GM19328 (cell line): Measurements from ENCODE around the gene OR4F6.

Experiments
- ATAC-seq: cut with Tn5 transposase; IDR thresholded peaks from one replicate; pipeline ENCODE4 v1.9.1; 2021; ENCODE audit warnings: mild to moderate bottlenecking, moderate library complexity; ENCODE audit not compliant: unreplicated experiment

OR4F6 gene

DNA sequence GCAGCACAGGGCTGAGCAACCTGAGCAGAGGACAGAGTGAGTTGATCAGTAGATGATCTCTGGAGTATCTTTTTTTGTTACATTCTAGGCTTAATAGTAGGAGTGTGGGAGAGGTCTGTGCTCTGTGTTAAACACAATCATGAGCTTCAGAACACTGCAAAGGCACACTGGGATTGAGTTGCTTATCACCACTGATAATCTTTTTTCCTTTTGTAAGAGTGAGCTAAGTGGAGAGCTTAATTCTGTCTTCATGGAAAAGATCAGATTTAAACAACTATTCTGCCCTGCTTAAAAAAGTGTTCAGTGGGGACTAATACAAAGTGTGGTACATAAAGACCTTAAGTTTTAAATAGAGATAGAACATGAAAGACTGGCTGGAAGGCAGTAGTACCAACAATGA, 1.1 kb downstream of the OR4F6 start:
- no peak for ATAC-seq

DNA sequence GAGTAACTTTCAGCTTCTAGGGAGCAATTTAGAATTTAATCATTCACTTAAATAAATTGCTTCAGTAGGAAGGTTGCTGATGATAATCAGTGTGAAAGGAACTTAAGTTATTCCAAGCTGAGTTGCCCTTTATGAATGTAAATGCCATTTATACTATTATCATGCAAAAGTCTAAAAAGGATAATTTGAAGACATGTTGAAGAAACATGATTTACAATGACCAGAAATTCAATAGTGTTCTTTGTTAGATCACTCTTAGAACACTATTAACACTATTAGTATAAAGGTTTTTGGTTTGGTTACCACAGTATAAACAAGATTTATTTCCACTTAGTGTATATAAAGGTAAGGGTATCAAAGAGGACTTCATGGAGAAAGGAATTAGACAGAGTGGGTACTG, 1.6 kb downstream of the OR4F6 start:
- no peak for ATAC-seq

DNA sequence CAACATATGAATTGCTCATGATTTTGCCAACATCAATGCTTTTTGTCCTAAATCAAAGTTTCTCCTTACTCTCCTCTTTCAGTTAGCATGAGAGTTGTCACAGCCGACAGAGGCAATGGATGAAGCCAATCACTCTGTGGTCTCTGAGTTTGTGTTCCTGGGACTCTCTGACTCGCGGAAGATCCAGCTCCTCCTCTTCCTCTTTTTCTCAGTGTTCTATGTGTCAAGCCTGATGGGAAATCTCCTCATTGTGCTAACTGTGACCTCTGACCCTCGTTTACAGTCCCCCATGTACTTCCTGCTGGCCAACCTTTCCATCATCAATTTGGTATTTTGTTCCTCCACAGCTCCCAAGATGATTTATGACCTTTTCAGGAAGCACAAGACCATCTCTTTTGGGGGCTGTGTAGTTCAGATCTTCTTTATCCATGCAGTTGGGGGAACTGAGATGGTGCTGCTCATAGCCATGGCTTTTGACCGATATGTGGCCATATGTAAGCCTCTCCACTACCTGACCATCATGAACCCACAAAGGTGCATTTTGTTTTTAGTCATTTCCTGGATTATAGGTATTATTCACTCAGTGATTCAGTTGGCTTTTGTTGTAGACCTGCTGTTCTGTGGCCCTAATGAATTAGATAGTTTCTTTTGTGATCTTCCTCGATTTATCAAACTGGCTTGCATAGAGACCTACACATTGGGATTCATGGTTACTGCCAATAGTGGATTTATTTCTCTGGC, 2.5 kb downstream of the OR4F6 start:
- ATAC-seq: no peak

DNA sequence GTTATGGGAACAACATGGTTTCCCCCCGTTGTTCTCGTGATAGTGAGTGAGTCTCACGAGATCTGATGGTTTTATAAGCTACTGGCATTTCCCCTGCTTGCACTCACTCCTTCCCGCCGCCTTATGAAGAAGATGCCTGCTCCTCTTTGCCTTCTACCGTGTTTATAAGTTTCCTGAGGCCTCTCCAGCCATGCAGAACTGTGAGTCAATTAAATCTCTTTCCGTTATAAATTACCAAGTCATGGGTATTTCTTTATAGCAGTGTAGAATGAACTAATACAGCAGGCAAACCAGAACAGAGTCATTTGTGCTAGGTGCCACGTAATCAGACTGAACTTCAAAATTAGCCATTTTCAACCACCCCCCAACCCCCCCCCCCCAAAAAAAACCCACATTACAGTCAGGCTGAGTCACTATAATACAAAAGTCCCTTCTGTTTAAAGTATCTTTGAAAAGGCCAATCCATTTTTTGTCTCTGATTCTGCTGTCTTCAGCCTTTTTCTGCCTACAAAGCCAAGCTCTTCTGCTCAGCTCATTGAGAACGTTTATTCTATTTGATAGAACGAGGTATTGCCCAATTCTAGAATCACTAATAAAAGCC, 4.1 kb downstream of the OR4F6 start:
- ATAC-seq: no peak

DNA sequence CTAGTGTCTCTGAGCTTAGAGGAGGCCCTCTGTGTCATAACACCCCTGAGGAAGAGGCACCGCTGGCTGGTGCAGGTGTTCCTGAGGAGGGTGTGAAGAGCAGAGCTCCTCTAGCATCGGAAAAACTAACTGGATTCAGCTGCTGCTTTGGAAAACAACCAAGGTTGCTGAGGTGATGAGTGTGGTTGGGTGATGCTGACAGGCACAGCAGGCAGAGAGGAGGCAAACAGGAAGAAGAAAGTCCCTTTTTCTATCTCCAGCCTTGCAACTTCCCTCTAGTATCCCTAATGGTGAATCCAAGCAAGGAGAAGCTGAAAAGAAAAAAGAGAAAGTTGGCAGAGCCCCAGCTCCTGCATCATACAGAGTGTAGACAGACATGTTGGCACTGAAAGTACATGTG, 4.9 kb downstream of the OR4F6 start:
- ATAC-seq: no peak

DNA sequence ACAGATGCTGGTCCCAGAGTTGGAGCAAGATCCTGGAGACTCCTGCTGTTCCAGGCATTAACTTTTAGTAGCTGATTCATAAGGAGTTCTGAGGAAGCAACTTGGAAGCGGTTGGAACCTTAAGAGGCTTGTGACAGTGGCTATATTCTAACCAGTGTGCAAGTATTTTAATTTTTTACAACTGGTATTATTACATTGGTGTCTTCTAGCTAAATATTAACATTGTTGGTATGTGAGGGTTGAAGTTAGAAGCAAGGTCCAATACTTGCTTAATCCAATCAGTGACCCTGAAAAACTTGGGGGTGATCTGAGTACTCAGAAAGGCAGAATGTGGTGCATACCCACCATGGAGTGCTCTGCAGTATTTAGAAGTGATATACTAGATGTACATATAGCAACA, 7.1 kb downstream of the OR4F6 start:
- ATAC-seq: no peak

DNA sequence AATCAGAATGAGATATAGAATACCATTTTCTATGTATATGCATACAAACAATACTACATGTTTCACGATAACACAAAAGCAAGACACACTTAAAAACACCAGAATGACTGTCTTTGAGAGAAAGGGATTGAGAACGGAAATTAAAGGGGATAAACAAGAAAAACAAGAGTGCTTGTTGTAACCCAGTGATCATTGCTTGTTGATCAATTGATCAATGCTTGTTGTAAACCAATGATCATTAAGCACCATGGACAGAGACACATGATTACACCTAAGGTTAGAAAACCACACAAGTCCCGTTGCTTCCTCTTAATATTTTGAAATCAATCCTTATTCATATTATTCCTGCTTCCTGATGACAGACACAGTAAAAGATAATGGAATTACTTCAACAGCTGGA, 7.6 kb downstream of the OR4F6 start:
- ATAC-seq: no peak

DNA sequence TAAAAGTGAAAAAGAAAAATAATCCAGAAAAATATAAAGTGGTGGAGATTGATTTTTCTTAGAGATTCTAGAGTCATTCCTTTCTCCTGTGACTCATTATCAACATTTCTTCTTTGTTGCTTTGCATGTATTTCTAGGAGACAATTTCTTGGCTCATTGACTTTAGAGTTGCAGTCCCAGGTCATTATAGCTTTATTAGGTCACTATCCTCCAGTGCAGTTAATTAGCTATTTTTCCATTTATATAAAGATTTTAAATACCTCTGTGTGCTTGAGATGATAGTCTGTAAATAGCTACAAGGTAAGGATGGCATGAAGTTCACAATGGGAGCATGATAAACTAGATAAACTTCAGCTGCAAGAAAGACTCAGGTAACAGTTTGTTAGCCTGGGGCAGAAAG, 8.6 kb downstream of the OR4F6 start, which contains the start of gene OR4F15:
OR4F15 (plus strand) TSS at position 301 of the 400 bp plus-strand sequence. CDS start 5,985 bp downstream, outside the sequence.
- ATAC-seq: no peak

DNA sequence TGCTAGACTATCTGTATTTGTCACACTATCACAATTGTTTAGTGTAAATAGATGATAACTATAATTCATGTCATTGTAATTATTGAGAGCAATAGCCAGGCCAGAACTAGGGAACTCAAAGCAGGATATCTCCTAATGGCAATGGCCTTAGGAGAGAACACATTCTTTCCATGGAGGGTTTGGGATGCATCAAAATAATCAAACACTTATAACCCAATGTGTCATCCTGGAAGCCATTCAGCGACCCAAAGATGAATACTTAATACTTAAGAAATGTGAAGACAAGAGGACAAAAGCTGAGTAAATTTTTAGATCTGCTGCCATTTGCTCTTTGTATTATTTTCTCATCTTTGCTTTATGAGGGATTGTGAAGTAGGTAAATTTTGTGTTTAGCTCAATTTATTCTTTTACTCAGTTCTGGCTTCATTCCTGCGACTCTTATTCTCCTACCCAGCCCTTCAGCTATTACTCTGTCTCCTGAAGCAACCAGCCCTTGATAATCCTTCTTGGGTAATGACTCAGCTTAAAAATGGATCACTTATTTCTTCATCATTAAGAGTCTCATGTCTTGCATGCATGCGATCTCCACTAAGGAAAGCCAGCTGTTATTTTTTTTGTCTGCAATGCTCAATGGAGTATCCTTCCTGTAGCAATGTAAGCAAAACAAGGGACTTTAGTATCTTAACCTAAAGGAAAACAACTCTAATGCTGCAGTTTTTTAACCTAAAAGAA, 10.7 kb downstream of the OR4F6 start:
- no peak for ATAC-seq

DNA sequence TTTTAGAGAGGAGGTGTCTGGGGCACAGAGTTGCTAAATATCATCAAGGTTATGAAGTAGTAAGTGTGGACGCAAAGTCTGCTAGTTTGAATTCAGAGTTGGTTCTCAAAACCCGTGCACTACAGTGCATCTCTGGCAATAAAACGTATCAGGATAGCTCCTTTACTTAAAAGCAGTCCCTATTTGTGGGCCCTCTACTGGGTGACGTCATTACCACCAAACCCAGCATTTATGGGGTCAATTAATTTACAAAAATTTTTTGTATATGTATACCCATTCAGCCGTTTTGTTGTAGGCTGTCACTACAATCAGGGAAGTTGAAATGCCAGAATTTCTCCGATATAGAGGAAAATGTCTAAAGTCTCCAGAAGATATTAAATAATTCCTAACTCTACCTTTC, 17.5 kb downstream of the OR4F6 start:
- no peak for ATAC-seq

DNA sequence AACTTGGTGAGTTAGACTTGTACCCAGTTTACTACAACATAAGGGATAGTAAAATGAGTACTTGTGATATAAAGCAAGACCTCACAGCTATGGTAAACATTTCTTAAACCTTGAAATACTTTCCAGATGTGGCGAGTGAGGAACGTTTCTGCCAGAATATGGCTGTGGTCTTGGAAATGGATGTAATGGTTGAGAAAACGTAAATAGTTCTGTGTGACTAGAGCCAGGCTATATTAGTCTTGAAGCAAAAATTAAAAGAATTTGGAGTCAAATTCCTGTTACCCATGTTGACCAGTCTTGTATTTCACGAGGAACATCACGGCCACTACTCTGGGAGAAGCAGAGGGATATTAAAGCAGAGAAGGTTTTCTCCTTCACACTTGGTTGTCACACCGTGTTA, 23.9 kb downstream of the OR4F6 start:
- ATAC-seq: no peak

DNA sequence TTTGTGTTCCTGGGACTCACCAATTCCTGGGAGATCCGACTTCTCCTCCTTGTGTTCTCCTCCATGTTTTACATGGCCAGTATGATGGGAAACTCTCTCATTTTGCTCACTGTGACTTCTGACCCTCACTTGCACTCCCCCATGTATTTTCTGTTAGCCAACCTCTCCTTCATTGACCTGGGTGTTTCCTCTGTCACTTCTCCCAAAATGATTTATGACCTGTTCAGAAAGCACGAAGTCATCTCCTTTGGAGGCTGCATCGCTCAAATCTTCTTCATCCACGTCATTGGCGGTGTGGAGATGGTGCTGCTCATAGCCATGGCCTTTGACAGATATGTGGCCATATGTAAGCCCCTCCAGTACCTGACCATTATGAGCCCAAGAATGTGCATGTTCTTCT, 25.5 kb downstream of the OR4F6 start:
- ATAC-seq: no peak

DNA sequence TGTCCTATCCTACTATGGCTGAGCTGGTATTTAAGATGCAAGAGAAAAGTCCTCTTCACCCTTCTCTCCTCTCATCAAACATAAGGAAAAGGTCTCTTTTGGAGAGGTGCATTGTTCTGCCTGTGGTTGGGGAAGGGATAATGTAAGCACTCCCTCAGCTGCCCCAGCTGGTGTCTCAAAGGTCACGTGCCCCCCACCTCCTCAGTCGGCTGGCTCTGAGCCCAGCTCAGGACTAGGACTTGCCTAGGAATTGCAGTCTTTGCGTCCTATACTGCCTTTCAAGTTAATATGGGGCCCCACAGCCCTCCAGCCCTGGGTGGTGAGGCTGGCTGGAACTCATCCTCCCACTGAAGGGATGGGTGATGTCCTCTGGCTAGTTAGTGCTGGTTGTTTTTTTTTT, 38.3 kb downstream of the OR4F6 start:
- no peak for ATAC-seq

DNA sequence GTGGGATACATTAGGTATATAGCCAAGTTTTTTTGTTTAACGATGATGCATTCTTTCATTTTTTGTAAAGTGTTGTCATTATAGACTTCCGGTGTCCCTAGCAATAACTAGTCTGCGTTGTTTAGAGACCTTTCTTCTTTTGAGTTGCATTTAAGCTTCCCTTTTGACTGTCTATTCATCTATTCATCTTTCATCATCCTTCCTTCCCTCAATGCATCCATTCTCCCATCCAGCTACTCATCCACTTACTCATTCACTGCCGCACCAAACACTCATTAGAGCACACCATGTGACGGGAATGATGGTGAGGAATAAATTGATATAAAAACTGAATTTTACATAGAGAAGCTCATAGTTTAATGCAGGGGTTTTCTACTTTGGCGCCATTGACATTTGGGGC, 41.6 kb downstream of the OR4F6 start:
- no peak for ATAC-seq

DNA sequence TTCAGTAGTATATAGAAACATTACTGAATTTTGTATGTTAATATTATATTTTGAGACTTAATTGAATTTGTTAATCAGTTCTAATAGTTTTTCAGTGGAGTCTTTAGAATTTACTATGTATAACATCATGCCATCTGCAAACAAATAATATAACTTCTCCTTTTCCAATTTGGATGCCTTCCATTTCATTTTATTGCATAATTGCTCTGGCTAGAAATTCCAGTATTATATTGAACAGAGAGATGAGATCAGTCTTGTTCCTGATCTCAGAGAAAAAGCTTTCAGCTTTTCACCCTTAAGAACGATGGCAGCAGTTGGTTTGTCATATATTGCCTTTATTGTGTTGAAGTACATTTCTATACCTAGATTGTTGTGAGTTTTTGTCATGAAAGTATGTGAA, 49.0 kb downstream of the OR4F6 start:
- no peak for ATAC-seq
